ENCODE data around the gene CYP4B1.

Gene CYP4B1

DNA sequence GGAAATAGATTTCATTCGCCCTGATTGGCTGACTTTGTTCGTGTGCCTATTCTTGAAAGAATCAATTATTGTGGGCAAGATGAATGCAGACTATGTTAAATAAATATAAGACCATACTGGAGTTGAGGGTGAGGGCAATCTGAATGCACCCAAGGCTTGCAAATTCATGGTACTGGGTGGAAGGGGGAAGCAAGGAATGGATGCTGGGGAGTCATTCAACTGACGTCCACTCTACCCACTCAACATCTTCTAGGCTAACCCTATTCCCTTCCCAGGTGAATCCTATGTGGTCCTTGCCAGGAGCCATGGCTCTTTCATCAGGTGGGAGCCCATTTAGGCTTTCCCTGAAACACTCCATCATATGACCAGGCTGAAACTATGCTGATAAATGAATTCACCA is 5.7 kb upstream of the CYP4B1 start:
- ATAC-seq: no peak
- TF ChIP-seq PPARA (CRISPR knock-in tag; IDR thresholded peaks at IDR 0.05; ENCODE audit: borderline replicate concordance): no peak
- TF ChIP-seq ESRRG (CRISPR knock-in tag; IDR thresholded peaks at IDR 0.05): no peak
- TF ChIP-seq OSR1 (CRISPR knock-in tag; IDR thresholded peaks at IDR 0.05): no peak
- TF ChIP-seq ZNF8 (CRISPR knock-in tag; IDR thresholded peaks at IDR 0.05): no peak
- TF ChIP-seq ZNF565 (CRISPR knock-in tag; conservative IDR thresholded peaks at IDR 0.05; ENCODE audit: low read depth): no peak
- TF ChIP-seq POU6F1 (CRISPR knock-in tag; IDR thresholded peaks at IDR 0.05; ENCODE audit: borderline replicate concordance, low read depth): no peak
- no peak for TF ChIP-seq ZC3H10 (CRISPR knock-in tag; IDR thresholded peaks at IDR 0.05)
- no peak for TF ChIP-seq ISL1 (CRISPR knock-in tag; IDR thresholded peaks at IDR 0.05)
- TF ChIP-seq GLIS3 (CRISPR knock-in tag; IDR thresholded peaks at IDR 0.05): no peak
- TF ChIP-seq SNAI2 (CRISPR knock-in tag; IDR thresholded peaks at IDR 0.05): no peak
- TF ChIP-seq, protein P1, sequence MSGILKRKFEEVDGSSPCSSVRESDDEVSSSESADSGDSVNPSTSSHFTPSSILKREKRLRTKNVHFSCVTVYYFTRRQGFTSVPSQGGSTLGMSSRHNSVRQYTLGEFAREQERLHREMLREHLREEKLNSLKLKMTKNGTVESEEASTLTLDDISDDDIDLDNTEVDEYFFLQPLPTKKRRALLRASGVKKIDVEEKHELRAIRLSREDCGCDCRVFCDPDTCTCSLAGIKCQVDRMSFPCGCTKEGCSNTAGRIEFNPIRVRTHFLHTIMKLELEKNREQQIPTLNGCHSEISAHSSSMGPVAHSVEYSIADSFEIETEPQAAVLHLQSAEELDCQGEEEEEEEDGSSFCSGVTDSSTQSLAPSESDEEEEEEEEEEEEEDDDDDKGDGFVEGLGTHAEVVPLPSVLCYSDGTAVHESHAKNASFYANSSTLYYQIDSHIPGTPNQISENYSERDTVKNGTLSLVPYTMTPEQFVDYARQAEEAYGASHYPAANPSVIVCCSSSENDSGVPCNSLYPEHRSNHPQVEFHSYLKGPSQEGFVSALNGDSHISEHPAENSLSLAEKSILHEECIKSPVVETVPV (CRISPR knock-in tag; IDR thresholded peaks at IDR 0.05): no peak
- TF ChIP-seq ZFP30 (CRISPR knock-in tag; IDR thresholded peaks at IDR 0.05): no peak
- no peak for TF ChIP-seq CREB5 (CRISPR knock-in tag; IDR thresholded peaks at IDR 0.05; ENCODE audit: low read depth)
- no peak for TF ChIP-seq TSHZ2 (CRISPR knock-in tag; IDR thresholded peaks at IDR 0.05)
- TF ChIP-seq RARB (CRISPR knock-in tag; IDR thresholded peaks at IDR 0.05): no peak
- TF ChIP-seq ZNF70 (CRISPR knock-in tag; IDR thresholded peaks at IDR 0.05): no peak
- no peak for TF ChIP-seq TCF4 (CRISPR knock-in tag; IDR thresholded peaks at IDR 0.05; ENCODE audit: borderline replicate concordance)
- no peak for TF ChIP-seq ARNTL (CRISPR knock-in tag; IDR thresholded peaks at IDR 0.05; ENCODE audit: borderline replicate concordance, low read depth)

DNA sequence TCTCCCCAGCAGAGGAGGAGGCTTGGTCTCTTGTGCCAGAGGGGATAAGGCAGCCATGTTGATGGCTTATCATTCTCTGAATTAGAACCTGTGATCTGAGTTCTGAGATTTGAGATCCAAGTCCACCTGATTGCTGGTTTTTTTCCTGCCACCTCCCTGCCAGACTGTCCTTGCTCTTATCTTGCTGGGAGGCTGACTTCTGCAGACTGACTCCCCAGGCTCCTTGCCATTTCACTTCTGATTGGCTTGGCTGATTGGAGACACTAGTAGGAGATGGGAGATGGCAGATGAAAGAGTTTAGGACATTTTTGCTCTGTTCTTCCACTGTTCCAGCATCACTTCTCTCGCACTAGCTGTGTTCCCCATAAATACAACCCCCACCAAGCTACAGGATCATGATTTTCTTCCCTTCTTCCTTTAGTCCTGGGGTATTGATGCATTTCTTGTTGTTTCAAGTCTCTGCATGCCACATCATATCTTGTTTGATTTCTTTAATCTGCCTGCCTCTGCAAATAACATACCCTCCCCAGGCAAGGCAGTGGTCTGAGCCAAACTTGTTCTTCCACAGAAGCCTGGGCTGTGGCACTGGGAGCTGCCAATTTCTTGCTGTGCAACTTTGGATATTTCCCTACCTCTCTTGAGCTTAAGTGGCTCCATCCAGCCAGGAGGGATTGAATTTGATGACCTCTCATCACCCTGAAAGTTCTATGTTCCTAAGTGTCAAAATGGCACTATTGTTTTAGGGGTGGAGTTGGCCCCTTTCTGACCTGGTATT is 963 bp upstream of the CYP4B1 start:
- ATAC-seq: no peak
- no peak for TF ChIP-seq OSR1 (CRISPR knock-in tag; IDR thresholded peaks at IDR 0.05)

GRCh38 chr1:46800742-46801141 is 1.9 kb downstream of the CYP4B1 start:
- no peak for ATAC-seq
- no peak for TF ChIP-seq BACH2 (CRISPR knock-in tag; IDR thresholded peaks at IDR 0.05; ENCODE audit: borderline replicate concordance)
- TF ChIP-seq, protein P2, sequence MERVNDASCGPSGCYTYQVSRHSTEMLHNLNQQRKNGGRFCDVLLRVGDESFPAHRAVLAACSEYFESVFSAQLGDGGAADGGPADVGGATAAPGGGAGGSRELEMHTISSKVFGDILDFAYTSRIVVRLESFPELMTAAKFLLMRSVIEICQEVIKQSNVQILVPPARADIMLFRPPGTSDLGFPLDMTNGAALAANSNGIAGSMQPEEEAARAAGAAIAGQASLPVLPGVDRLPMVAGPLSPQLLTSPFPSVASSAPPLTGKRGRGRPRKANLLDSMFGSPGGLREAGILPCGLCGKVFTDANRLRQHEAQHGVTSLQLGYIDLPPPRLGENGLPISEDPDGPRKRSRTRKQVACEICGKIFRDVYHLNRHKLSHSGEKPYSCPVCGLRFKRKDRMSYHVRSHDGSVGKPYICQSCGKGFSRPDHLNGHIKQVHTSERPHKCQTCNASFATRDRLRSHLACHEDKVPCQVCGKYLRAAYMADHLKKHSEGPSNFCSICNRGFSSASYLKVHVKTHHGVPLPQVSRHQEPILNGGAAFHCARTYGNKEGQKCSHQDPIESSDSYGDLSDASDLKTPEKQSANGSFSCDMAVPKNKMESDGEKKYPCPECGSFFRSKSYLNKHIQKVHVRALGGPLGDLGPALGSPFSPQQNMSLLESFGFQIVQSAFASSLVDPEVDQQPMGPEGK (CRISPR knock-in tag; IDR thresholded peaks at IDR 0.05; ENCODE audit: borderline replicate concordance): no peak
- TF ChIP-seq RARB (CRISPR knock-in tag; IDR thresholded peaks at IDR 0.05): no peak
- TF ChIP-seq ZFP3 (CRISPR knock-in tag; IDR thresholded peaks at IDR 0.05): no peak
- no peak for TF ChIP-seq ESRRG (CRISPR knock-in tag; IDR thresholded peaks at IDR 0.05)
- TF ChIP-seq TOX (CRISPR knock-in tag; IDR thresholded peaks at IDR 0.05; ENCODE audit: borderline replicate concordance): no peak
- TF ChIP-seq CREB5 (CRISPR knock-in tag; IDR thresholded peaks at IDR 0.05; ENCODE audit: low read depth): no peak
- no peak for TF ChIP-seq TSHZ2 (CRISPR knock-in tag; IDR thresholded peaks at IDR 0.05)
- TF ChIP-seq ARNTL (CRISPR knock-in tag; IDR thresholded peaks at IDR 0.05; ENCODE audit: borderline replicate concordance, low read depth): no peak
- no peak for TF ChIP-seq ZC3H10 (CRISPR knock-in tag; IDR thresholded peaks at IDR 0.05)
- no peak for TF ChIP-seq CSDC2 (CRISPR knock-in tag; IDR thresholded peaks at IDR 0.05)
- TF ChIP-seq PPARA (CRISPR knock-in tag; IDR thresholded peaks at IDR 0.05; ENCODE audit: borderline replicate concordance): no peak
- no peak for TF ChIP-seq ISL1 (CRISPR knock-in tag; IDR thresholded peaks at IDR 0.05)
- no peak for TF ChIP-seq OSR1 (CRISPR knock-in tag; IDR thresholded peaks at IDR 0.05)
- no peak for TF ChIP-seq ZNF8 (CRISPR knock-in tag; IDR thresholded peaks at IDR 0.05)
